Testis (tissue), 3 donors: Measurements from ENCODE around the gene PCGF1. TPM values are rescaled to one million over a fixed set of nuclear protein-coding genes. Genes with fewer than 3 reads are reported as not detected.

ENCODE experiments used
- DNase-seq: peaks from one replicate; pipeline ENCODE4 v3.0.0-alpha.2; 2019
- H3K27ac ChIP-seq, 2 donors: fragments of 200-600 bp; sonication (generic); one replicate each; pipeline ENCODE4 v1.5.1; 2019
- H3K27me3 ChIP-seq: fragments of 200-600 bp; sonication (generic); one replicate; pipeline ENCODE4 v1.5.1; 2019
- H3K36me3 ChIP-seq: fragments of 200-600 bp; sonication (generic); one replicate; pipeline ENCODE4 v1.5.1; 2017; ENCODE audit warnings: low read depth; ENCODE audit errors: missing control alignments
- H3K4me1 ChIP-seq: fragments of 200-600 bp; sonication (generic); one replicate; pipeline ENCODE4 v1.5.1; 2019
- H3K4me3 ChIP-seq, 2 donors: fragments of 200-600 bp; sonication (generic); one replicate each; pipeline ENCODE4 v1.5.1; 2017 to 2019
- H3K9me3 ChIP-seq: fragments of 200-600 bp; sonication (generic); one replicate; pipeline ENCODE4 v1.5.1; 2017
- POLR2A ChIP-seq: fragments of 450-650 bp; IDR thresholded peaks from one replicate; pipeline ENCODE4 v1.6.1; 2017; ENCODE audit warnings: antibody characterized with exemption, mild to moderate bottlenecking, moderate library complexity
- WGBS, 2 donors: methylation state at CpG; one replicate each; pipeline ENCODE4 v1.1.5; 2018; 5-methylcytosine and 5-hydroxymethylcytosine counted together
- intact Hi-C: fragments of 100-400 bp; cut with DNase I; formaldehyde crosslinking; loops from one replicate; pipeline ENCODE4 v1.15.1; 2023; ENCODE audit warnings: low total_unique reads
- polyA plus RNA-seq: library from polyadenylated mRNA; stranded (reverse); fragments of 350-450 nt; fragmentation: Illumina TruSeq; extraction: RNeasy Lipid Tissue Mini Kit (QIAGEN cat#74804); gene quantifications from one replicate; pipeline ENCODE4 v1.2.3, GENCODE V29; 2014; ENCODE audit warnings: low read depth, low replicate concordance; ENCODE audit not compliant: insufficient read depth
- total RNA-seq, 2 donors: library from RNA; depleted of rRNA; stranded (reverse); fragments of >200 nt; gene quantifications; one replicate each; pipeline ENCODE4 v1.2.3, GENCODE V29; 2016
- TF ChIP-seq, protein P1 (sequence below), 3 experiments: fragments of 450-650 bp in 2 of 3; fragments of 200-600 bp in 1 of 3; sonication (generic) in 1 of 3; IDR thresholded peaks; one replicate each; pipeline ENCODE4 v1.5.1; 2016 to 2019; ENCODE audit warnings: antibody characterized with exemption in 3 of 3, mild to moderate bottlenecking in 2 of 3, moderate library complexity in 1 of 3

PCGF1 gene
- total and polyA plus RNA-seq, 3 donors from 2014 or later = 17.0 to 25.3 (median 20.1) TPM

DNA sequence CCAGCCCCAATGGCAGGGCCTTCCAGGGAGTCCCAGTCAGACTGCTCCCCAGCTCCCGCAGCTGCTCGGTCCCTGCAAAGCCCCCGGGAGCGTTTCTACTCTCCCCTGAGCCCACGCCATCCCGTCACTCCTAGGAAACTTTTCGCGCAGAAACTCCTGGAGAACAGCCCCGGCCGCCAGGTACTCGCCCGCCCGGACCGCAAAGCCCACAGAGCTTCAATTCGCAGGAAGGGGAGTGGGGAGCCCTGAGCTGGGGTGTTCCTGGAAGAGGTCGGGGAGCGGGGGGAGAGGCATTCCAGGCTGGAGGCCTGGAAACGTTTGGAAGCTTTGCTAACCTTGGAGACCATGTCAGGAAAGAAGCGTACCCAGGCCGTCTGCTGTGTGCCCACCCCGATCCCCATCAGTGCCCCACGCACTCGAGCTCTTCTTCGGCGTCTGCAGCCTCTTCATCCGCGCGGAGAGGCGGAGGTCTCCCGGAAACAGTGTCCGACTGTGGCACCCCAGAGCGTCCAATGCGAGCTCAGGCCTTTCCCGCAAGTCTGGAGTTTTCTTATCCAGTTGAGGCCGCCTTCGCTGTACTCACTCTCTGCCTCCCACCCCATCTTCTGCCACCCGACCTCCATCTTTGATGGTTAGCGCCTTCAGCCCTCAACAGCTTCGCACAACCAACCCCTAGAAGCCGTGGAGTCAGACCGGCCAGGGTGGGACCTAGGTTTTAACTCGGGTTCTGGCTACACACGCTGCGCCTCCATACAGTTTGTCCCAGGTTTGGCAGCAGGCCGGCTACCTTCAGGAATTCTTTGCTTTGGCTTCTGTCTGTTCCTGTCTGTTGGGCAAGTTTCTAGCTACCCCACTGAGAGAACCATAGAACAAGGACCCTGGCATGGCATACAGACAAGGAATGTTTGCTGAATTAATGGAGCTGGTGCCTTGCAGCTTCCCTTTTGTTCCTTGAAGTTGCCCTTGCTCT is 3.7 kb downstream of the PCGF1 start:
- TF ChIP-seq POLR2A = no peak
- TF ChIP-seq, protein P1, sequence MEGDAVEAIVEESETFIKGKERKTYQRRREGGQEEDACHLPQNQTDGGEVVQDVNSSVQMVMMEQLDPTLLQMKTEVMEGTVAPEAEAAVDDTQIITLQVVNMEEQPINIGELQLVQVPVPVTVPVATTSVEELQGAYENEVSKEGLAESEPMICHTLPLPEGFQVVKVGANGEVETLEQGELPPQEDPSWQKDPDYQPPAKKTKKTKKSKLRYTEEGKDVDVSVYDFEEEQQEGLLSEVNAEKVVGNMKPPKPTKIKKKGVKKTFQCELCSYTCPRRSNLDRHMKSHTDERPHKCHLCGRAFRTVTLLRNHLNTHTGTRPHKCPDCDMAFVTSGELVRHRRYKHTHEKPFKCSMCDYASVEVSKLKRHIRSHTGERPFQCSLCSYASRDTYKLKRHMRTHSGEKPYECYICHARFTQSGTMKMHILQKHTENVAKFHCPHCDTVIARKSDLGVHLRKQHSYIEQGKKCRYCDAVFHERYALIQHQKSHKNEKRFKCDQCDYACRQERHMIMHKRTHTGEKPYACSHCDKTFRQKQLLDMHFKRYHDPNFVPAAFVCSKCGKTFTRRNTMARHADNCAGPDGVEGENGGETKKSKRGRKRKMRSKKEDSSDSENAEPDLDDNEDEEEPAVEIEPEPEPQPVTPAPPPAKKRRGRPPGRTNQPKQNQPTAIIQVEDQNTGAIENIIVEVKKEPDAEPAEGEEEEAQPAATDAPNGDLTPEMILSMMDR (IDR thresholded peaks at IDR 0.05) = no peak
- H3K27ac ChIP-seq = no peak overlapping the region
- intact Hi-C loops = no loop called here
- peaks cover 14% of the 10 kb centered on the region for H3K4me1 ChIP-seq
- H3K4me3 ChIP-seq = peak overlapping the region; percentile 39 to 51
- no peak for DNase-seq
- H3K27me3 ChIP-seq = no peaks in the 10 kb centered on the region
- 47 to 51% methylated on average over 21 to 45 of the region's 45 CpGs for WGBS, 2 donors
- no peaks in the 10 kb centered on the region for H3K9me3 ChIP-seq
- peaks cover 4% of the 10 kb centered on the region for H3K36me3 ChIP-seq

GRCh38 chr2:74502720-74503505 is 4.6 kb downstream of the PCGF1 start:
- peak; percentile 64 for DNase-seq
- Histone ChIP-seq H3K27me3 (no peaks in the 10 kb centered on the region), H3K4me1 (peaks cover 13% of the 10 kb centered on the region)

DNA sequence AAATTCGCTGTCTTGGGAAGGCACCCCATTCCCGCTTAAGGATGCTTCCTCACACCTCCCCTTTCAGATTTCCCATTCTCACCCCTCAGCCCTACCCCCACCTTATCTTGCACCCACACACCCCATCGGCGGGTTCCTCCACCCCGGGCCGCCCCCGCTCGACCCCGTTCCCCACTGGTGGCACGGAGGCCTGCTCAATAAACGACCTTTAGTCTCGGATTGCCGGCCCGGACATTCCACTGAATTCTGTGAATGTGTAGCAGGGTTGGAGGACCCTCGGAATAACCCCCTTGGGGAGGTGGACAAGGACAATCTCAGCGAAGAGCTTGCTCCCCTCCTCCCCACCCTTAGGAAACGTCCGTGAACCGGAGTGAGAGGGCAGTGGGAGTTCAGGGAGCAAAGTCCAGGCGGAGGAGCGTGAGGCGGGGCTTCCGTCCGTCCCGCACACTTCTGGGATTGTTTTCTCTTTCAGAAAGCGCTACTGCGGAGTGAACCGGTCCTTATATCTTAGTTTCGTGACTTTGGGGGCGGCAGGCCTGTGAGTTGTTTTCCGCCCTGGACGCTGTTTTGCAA is 5.3 kb downstream of the PCGF1 start:
- Histone ChIP-seq H3K4me1 (peaks cover 18% of the 10 kb centered on the region), H3K4me3 (peak overlapping the region; percentile 39 to 51), H3K9me3 (no peaks in the 10 kb centered on the region), H3K27ac (no peak overlapping the region), H3K27me3 (no peaks in the 10 kb centered on the region), H3K36me3 (peaks cover 4% of the 10 kb centered on the region)
- intact Hi-C loops = no loop called here
- no peak for TF ChIP-seq POLR2A
- TF ChIP-seq, protein P1 (IDR thresholded peaks at IDR 0.05) = no peak
- 12 to 13% methylated on average over 31 to 32 of the region's 32 CpGs for WGBS, 2 donors
- DNase-seq = no peak

More at GRCh38 chr2:74502720-74503505, 4.6 kb downstream of the PCGF1 start:
- H3K27ac ChIP-seq = no peak overlapping the region
- no peaks in the 10 kb centered on the region for H3K9me3 ChIP-seq
- WGBS, 2 donors = 1 to 3% methylated on average over 20 to 65 of the region's 67 CpGs
- TF ChIP-seq, protein P1 (IDR thresholded peaks at IDR 0.05) = no peak
- TF ChIP-seq POLR2A = no peak
- peak overlapping the region; percentile 39 to 51 for H3K4me3 ChIP-seq
- peaks cover 4% of the 10 kb centered on the region for H3K36me3 ChIP-seq
- intact Hi-C loops = no loop called here

- Histone ChIP-seq H3K27me3 (no peaks in the 10 kb centered on the region), H3K4me3 (no peak overlapping the region), H3K9me3 (no peaks in the 10 kb centered on the region), H3K4me1 (peaks cover 18% of the 10 kb centered on the region), H3K27ac (no peak overlapping the region), H3K36me3 (peaks cover 4% of the 10 kb centered on the region)
- TF ChIP-seq POLR2A = no peak
- TF ChIP-seq, protein P1 (IDR thresholded peaks at IDR 0.05) = no peak
- DNase-seq = no peak
- intact Hi-C loops = no loop called here
- 51 to 62% methylated on average over 18 of the region's 18 CpGs for WGBS, 2 donors
Observed at GRCh38 chr2:74501335-74502071, 6.0 kb downstream of the PCGF1 start.
